GM19035 (cell line): ENCODE measurements around the gene SORBS2.
"Not testable (repeated sequence)": the region's sequence is repeated elsewhere in the genome, so short reads cannot be mapped to it uniquely, and the experiment has no call there.

Source experiments
- ATAC-seq: cut with Tn5 transposase; IDR thresholded peaks from one replicate; pipeline ENCODE4 v1.9.1; 2021; ENCODE audit not compliant: unreplicated experiment

The SORBS2 gene

GRCh38 chr4:185567381-185568376 lies 244.3 kb downstream of the SORBS2 start:
- no peak for ATAC-seq

DNA sequence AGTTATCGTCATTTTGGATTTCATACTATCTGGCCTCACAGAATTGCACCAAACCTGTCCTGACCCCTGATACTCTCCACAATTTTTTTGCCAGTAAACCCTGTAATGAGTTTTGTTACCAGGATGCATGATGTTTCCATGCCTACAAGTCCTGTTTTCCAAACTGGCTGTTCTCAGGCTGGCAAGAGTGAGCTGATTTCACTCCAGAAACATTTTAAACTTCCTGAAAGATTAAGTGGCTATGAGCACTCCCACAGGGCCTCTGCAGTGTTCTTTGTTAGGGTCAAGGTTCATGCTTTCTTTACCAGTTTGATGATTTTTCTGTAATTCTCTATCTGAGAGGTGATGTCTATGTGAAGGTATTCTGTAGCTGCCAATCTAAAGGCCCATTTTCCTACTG lies 245.0 kb downstream of the SORBS2 start:
- no peak for ATAC-seq

GRCh38 chr4:185566425-185566824 lies 245.6 kb downstream of the SORBS2 start:
- ATAC-seq, result no peak

- no peak for ATAC-seq
Measured at GRCh38 chr4:185565696-185566095, 246.3 kb downstream of the SORBS2 start.

- ATAC-seq, result no peak
Measured at GRCh38 chr4:185564349-185564748, 247.6 kb downstream of the SORBS2 start.

DNA sequence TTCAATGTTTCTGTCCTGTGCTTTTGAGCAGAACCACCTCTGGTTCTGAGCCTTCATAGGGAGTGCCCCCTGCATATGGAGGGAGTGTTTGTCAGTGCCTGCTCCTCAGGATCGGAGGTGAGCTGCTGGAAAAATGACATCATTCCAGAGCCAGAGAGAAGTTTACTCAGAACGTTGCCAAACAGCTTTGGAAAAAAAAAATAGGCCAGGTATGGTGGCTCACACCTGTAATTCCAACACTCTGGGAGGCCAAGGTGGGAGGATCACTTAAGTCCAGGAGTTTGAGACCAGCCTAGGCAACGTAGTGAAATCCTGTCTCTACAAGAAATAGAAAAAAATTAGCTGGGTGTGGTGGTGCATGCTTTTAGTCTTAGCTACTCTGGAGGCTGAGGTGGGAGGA lies 249.5 kb downstream of the SORBS2 start:
- ATAC-seq, result no peak

DNA sequence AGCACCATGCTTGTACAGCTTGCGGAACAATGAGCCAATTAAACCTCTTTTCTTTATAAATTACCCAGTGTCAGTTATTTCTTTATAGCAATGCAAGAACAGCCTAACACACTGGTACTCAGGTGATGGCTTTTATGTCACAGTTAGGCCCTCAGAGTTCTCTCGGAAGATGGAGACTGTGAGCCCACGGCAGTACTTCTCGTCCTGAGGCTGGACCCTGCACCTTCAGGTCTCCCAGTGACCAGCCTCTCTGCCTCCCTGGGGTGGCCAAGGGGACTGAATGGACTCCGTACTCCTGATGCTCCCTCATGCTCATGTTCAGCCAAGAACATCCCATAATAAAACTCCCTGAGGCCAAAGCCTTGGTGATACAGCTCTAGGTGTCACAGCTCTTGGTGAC lies 251.7 kb downstream of the SORBS2 start:
- ATAC-seq, result no peak

- ATAC-seq, result no peak
Measured at GRCh38 chr4:185559915-185560281, 252.1 kb downstream of the SORBS2 start.

DNA sequence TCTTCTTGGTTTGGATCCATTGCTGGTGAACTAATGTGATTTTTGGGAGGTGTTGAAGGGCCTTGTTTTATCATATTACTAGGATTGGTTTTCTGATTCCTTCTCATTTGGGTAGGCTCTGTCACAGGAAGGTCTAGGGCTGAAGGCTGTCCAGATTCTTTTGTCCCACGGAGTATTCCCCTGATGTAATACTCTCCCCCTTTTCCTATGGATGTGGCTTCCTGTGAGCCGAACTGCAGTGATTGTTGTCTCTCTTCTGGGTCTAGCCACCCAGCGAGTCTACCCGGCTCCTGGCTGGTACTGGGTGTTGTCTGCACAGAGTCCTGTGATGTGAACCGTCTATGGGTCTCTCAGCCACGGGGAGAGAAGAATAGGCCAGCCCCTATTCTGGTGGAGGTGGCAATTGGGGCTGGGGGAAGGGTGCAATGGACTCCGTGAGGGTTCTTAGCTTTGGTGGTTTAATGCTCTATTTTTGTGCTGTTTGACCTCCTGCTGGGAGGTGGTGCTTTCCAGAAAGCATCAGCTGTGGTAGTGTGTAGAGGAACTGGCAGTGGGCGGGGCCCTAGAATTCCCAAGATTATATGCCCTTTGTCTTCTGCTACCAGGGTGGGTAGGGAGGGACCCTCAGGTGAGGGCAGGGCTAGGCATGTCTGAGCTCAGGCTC lies 252.6 kb downstream of the SORBS2 start:
- ATAC-seq, result not testable (repeated sequence)

DNA sequence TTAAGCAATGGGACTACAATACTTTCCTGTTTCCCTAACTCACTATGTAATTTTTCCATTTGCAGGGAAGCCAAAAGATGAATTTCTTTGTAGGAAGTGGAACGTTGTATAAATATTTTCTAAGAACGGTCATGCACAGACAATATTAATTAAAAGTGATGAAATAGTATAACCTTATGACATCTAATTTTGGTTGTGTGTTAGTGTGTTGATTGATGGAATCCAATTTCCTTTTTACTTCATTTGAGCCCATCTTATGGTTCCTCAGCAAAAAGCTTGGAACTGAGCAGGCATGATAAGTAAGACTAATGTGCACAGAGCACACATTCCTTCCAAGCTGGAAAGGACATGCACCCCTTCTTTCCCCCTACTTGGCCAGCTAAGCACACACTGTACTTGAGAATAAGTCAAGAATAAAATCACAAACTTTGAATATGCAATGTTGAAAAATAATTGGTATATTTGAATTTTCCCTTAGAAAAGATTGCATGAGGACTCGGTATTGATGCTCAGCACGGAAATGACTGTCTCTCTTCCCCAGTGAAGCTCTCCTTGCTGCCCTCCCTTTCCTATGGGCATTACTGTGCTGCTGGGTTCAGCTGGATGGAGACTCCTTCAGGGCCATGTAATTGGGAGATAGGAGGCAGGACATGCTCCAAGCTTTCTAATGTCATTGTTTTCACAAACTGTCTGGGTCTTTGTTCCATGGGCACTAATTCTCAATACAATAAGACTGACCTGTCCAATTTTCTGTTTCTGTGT lies 257.4 kb downstream of the SORBS2 start:
- ATAC-seq, result no peak

DNA sequence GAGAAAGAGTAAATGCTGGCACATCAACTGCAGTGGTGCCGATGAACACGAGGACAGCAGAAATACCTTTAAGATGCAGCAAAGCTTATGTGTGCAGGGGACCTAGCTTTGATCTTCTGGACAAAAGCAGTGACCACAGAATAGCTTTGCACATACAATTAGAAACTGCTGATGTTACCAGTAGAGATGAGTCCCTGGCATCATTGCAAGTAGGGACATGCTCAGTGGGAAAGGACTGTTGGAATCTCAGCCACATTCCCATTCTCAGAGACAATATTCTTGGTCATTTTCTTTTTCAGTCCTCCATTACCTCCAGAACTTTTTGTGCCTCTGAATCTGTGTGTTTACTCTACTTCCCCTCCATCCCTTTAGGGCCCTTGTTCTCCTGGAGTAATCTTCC lies 259.7 kb downstream of the SORBS2 start:
- no peak for ATAC-seq

- no peak for ATAC-seq
Measured at GRCh38 chr4:185550933-185551332, 261.1 kb downstream of the SORBS2 start.

DNA sequence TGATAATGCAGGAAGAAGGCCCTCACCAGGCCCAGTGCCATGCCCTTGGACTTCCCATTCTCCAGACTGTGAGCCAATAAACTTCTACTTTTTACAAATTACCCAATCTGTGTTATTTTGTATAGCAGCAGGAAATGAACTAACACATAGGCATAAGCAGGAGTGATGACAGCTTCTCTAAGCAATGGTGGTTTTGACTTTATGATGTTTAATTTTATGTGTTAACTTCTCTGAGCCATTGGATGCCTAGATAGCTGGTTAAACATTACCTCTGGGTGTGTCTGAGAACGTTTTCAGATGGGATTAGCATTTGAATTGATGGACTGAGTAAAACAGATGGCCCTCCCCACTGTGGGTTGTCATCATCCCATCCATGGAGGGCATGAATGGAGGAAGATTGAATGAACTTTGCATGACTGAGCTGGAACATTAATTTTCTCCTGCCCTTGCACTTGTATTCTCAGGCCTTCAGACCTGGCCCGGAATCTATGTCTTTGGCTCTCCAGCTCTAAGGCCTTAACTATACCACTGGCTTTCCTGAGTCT lies 262.8 kb downstream of the SORBS2 start:
- no peak for ATAC-seq

DNA sequence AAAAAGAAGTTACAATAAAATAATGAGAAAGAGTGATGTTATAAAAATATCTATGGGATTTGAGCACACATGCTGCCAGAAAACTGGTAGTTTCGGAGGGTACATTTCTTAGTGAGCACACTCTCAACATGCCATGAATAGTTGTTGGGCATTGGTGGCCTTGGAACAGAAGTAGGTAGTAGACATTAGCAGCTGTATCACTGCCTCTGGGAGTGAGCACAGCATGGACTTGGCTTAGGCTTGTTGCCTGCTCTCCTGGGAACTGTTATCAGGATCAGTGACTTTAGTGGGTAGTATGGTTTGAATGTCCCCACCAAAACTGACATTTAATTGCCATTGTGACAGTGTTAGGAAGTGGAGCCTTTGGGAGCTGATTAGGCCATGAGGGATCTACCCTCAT lies 263.4 kb downstream of the SORBS2 start:
- ATAC-seq, result no peak

DNA sequence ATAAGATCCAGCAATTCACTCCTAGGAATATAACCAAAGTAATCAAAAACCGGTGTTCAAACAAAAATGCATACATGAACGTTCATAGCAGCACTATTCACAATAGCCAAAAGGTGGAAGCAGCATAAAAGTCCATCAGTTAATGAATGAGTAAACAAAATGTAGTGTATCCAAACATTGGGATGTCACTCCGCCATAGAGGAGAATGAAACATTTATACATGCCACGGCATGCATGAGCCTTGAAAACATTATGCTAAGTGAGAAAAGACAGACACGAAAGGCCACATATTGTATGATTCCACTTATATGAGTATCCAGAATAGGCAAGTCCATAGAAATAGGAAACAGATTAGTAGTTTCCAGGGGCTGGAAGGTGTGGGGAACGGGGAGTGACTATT lies 265.7 kb downstream of the SORBS2 start:
- ATAC-seq, result no peak

DNA sequence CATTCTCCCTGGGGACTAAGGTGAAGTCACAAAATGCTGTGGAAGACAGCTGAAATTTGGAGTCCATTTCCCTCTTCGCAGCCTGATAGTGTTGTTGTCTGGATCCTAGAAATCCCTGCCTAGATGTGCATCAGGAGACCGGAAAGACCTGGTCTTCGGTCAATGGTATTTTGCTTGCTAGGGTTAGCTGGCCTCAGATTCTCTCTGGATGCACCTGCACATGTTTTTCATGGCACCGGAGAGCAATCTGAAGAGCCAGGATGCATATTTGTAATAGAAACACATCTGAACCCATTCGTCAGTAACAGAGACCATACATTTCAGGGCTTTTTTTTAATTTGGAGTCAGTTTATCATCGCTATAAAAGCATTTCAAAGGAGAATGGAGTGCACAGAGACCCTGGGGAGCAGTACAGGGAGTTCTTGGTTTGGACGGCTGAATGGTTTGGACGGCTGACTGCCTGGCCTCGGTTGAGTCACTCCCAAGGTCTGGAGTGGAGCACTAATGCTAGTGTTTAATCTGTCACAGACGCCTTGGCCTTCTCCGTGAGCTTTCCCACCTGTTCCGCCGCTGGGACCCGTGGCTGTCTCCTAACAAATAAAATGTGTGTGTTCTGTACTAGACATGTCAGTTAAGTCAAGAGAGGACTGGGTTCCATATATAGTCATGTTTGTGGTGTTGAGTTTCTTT lies 269.2 kb downstream of the SORBS2 start:
- ATAC-seq, result no peak

DNA sequence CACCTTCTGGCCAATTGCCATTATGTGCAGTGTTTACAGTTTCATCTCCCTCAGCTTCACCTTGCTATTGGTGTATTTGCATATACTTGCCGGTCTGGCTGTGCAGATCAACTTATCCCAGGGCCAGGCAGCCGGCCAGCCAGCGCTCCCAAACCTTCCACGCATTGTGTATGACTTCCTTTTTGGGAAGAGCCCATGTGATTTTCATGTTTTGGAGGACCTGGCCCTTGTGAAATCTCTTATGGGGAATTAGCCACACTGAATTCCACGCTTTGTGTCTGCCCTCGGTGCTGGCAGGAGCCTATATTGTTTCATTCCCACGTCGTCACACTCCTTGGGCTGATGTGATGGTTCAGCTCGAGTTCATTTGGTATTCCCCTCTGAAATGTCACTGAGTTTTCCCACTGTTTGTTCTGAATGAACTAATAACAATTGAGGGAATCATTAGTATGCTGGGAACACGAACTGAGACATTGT lies 270.7 kb downstream of the SORBS2 start:
- ATAC-seq, result no peak

GRCh38 chr4:185540487-185541120 lies 271.4 kb downstream of the SORBS2 start:
- no peak for ATAC-seq

- no peak for ATAC-seq
Measured at GRCh38 chr4:185540040-185540439, 272.0 kb downstream of the SORBS2 start.

GRCh38 chr4:185538806-185539205 lies 273.2 kb downstream of the SORBS2 start:
- ATAC-seq, result no peak
